Measurements from ENCODE around the gene STAP2.

The STAP2 gene

GRCh38 chr19:4380254-4380727 lies 41.7 kb upstream of the STAP2 start:
- H3K36me3 ChIP-seq (ENCODE audit: insufficient read depth, low read length), result peaks cover 17% of the 10 kb centered on the region
- no peaks in the 10 kb centered on the region for H3K9me3 ChIP-seq (ENCODE audit: low read length)
- peaks cover 32% of the 10 kb centered on the region for H3K4me1 ChIP-seq (ENCODE audit: insufficient read depth, low read length, severe bottlenecking)
- H3K4me2 ChIP-seq (ENCODE audit: low read length), result peak overlapping the region; percentile 25; the same call in 1 of the 2 replicates
- no peak overlapping the region for H2AFZ ChIP-seq (ENCODE audit: low read length)
- H3K9me2 ChIP-seq (ENCODE audit: low read depth, low read length), result no peaks in the 10 kb centered on the region
- TF ChIP-seq CTCF (IDR thresholded peaks at IDR 0.05; ENCODE audit: low read length) (no peak), EZH2 (IDR thresholded peaks at IDR 0.05; ENCODE audit: borderline replicate concordance, low read length) (no peak)
- no peak overlapping the region for H3K27ac ChIP-seq (ENCODE audit: low read depth, low read length, poor library complexity, severe bottlenecking)
- no peaks in the 10 kb centered on the region for H4K20me1 ChIP-seq (ENCODE audit: insufficient read depth, low read length)
- no peaks in the 10 kb centered on the region for H3F3A ChIP-seq (ENCODE audit: insufficient read depth, low read length)
- H3K9ac ChIP-seq (ENCODE audit: low read length), result no peak overlapping the region; the same call in 1 of the 2 replicates
- H3K27me3 ChIP-seq (ENCODE audit: insufficient read depth, low read length), result no peaks in the 10 kb centered on the region
- H3K4me3 ChIP-seq (ENCODE audit: low read depth, low read length, poor library complexity, severe bottlenecking), result no peak overlapping the region
- no peaks in the 10 kb centered on the region for H3K79me2 ChIP-seq (ENCODE audit: insufficient read depth, low read length)

GRCh38 chr19:4379383-4380253 lies 41.0 kb upstream of the STAP2 start:
- H3K4me2 ChIP-seq (ENCODE audit: low read length), result peak overlapping the region; percentile 25; the same call in 1 of the 2 replicates
- no peaks in the 10 kb centered on the region for H3K27me3 ChIP-seq (ENCODE audit: insufficient read depth, low read length)
- no peaks in the 10 kb centered on the region for H3F3A ChIP-seq (ENCODE audit: insufficient read depth, low read length)
- H3K9me3 ChIP-seq (ENCODE audit: low read length), result no peaks in the 10 kb centered on the region
- H3K4me3 ChIP-seq (ENCODE audit: low read depth, low read length, poor library complexity, severe bottlenecking), result no peak overlapping the region
- H3K9me2 ChIP-seq (ENCODE audit: low read depth, low read length), result no peaks in the 10 kb centered on the region
- TF ChIP-seq EZH2 (IDR thresholded peaks at IDR 0.05; ENCODE audit: borderline replicate concordance, low read length), result no peak
- TF ChIP-seq CTCF (IDR thresholded peaks at IDR 0.05; ENCODE audit: low read length), result no peak
- H3K9ac ChIP-seq (ENCODE audit: low read length), result no peak overlapping the region; the same call in 1 of the 2 replicates
- H3K36me3 ChIP-seq (ENCODE audit: insufficient read depth, low read length), result peaks cover 17% of the 10 kb centered on the region
- no peaks in the 10 kb centered on the region for H4K20me1 ChIP-seq (ENCODE audit: insufficient read depth, low read length)
- no peak overlapping the region for H2AFZ ChIP-seq (ENCODE audit: low read length)
- no peak overlapping the region for H3K27ac ChIP-seq (ENCODE audit: low read depth, low read length, poor library complexity, severe bottlenecking)
- H3K4me1 ChIP-seq (ENCODE audit: insufficient read depth, low read length, severe bottlenecking), result peaks cover 36% of the 10 kb centered on the region
- no peaks in the 10 kb centered on the region for H3K79me2 ChIP-seq (ENCODE audit: insufficient read depth, low read length)

- Histone ChIP-seq H3K9me3 (ENCODE audit: low read length) (no peaks in the 10 kb centered on the region), H3K27me3 (ENCODE audit: insufficient read depth, low read length) (no peaks in the 10 kb centered on the region), H3K9ac (ENCODE audit: low read length) (no peak overlapping the region), H3F3A (ENCODE audit: insufficient read depth, low read length) (no peaks in the 10 kb centered on the region), H3K36me3 (ENCODE audit: insufficient read depth, low read length) (peaks cover 11% of the 10 kb centered on the region), H3K4me3 (ENCODE audit: low read depth, low read length, poor library complexity, severe bottlenecking) (no peak overlapping the region), H3K9me2 (ENCODE audit: low read depth, low read length) (no peaks in the 10 kb centered on the region), H3K27ac (ENCODE audit: low read depth, low read length, poor library complexity, severe bottlenecking) (no peak overlapping the region), H3K4me1 (ENCODE audit: insufficient read depth, low read length, severe bottlenecking) (peaks cover 36% of the 10 kb centered on the region), H4K20me1 (ENCODE audit: insufficient read depth, low read length) (no peaks in the 10 kb centered on the region), H3K4me2 (ENCODE audit: low read length) (no peak overlapping the region), H2AFZ (ENCODE audit: low read length) (no peak overlapping the region), H3K79me2 (ENCODE audit: insufficient read depth, low read length) (no peaks in the 10 kb centered on the region)
- no peak for TF ChIP-seq CTCF (IDR thresholded peaks at IDR 0.05; ENCODE audit: low read length)
- no peak for TF ChIP-seq EZH2 (IDR thresholded peaks at IDR 0.05; ENCODE audit: borderline replicate concordance, low read length)
These were observed 40.3 kb upstream of the STAP2 start for GRCh38 chr19:4378886-4379285.
